Measurements from ENCODE around the gene ACIN1. TPM values are rescaled to one million over a fixed set of nuclear protein-coding genes. Genes with fewer than 3 reads are reported as not detected.

Gene ACIN1
- total and polyA plus RNA-seq, 2 of the 13 experiments (the other 11 are each of a cell fraction or from before 2014, with no cell fraction given): 165 to 183 TPM

DNA sequence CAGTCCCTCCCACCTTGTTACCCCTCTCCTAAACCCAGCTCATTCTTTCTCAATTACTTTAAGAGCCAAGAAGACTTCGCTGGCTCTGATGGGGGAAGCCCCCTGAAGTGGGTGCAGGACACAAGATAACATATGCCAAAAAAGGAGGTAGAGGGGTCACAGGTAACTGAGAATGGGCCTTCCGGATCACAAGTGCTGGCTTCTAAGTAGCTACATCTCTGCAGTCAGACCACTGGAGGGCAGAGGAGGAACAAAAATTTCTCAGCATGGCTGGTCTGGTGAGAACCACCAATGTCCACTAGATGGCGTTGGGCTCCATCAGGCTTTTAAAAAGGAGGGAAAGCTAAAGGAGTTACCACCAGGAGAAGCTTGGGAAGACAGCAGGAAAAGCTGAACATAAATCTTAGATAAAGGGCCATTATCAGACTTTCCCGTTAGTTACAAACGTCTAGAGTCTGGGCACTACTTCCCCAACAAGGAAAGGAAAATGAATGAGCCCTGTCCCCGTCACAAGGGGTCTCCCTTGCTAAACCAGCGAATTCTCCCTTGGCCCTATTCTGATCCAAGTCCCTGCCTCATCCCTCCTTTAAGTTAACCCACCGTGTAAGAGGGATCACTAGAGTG lies 26.0 kb downstream of the ACIN1 start (continued):
- TF ChIP-seq, protein P1, sequence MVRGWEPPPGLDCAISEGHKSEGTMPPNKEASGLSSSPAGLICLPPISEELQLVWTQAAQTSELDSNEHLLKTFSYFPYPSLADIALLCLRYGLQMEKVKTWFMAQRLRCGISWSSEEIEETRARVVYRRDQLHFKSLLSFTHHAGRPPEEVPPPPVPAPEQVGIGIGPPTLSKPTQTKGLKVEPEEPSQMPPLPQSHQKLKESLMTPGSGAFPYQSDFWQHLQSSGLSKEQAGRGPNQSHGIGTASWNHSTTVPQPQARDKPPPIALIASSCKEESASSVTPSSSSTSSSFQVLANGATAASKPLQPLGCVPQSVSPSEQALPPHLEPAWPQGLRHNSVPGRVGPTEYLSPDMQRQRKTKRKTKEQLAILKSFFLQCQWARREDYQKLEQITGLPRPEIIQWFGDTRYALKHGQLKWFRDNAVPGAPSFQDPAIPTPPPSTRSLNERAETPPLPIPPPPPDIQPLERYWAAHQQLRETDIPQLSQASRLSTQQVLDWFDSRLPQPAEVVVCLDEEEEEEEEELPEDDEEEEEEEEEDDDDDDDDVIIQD (CRISPR knock-in tag; IDR thresholded peaks at IDR 0.05; ENCODE audit: low read depth): peak; percentile 85
- TF ChIP-seq CENPT (CRISPR knock-in tag; IDR thresholded peaks at IDR 0.05; ENCODE audit: low read depth): no peak; the same call in 1 of the 2 replicates
- TF ChIP-seq, protein P2, sequence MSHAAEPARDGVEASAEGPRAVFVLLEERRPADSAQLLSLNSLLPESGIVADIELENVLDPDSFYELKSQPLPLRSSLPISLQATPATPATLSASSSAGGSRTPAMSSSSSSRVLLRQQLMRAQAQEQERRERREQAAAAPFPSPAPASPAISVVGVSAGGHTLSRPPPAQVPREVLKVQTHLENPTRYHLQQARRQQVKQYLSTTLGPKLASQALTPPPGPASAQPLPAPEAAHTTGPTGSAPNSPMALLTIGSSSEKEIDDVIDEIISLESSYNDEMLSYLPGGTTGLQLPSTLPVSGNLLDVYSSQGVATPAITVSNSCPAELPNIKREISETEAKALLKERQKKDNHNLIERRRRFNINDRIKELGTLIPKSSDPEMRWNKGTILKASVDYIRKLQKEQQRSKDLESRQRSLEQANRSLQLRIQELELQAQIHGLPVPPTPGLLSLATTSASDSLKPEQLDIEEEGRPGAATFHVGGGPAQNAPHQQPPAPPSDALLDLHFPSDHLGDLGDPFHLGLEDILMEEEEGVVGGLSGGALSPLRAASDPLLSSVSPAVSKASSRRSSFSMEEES (CRISPR knock-in tag; IDR thresholded peaks at IDR 0.05): peak; percentile 68; the same call in 1 of the 2 replicates
- no peak for TF ChIP-seq ZNF891 (CRISPR knock-in tag; IDR thresholded peaks at IDR 0.05)
- TF ChIP-seq, protein P3, sequence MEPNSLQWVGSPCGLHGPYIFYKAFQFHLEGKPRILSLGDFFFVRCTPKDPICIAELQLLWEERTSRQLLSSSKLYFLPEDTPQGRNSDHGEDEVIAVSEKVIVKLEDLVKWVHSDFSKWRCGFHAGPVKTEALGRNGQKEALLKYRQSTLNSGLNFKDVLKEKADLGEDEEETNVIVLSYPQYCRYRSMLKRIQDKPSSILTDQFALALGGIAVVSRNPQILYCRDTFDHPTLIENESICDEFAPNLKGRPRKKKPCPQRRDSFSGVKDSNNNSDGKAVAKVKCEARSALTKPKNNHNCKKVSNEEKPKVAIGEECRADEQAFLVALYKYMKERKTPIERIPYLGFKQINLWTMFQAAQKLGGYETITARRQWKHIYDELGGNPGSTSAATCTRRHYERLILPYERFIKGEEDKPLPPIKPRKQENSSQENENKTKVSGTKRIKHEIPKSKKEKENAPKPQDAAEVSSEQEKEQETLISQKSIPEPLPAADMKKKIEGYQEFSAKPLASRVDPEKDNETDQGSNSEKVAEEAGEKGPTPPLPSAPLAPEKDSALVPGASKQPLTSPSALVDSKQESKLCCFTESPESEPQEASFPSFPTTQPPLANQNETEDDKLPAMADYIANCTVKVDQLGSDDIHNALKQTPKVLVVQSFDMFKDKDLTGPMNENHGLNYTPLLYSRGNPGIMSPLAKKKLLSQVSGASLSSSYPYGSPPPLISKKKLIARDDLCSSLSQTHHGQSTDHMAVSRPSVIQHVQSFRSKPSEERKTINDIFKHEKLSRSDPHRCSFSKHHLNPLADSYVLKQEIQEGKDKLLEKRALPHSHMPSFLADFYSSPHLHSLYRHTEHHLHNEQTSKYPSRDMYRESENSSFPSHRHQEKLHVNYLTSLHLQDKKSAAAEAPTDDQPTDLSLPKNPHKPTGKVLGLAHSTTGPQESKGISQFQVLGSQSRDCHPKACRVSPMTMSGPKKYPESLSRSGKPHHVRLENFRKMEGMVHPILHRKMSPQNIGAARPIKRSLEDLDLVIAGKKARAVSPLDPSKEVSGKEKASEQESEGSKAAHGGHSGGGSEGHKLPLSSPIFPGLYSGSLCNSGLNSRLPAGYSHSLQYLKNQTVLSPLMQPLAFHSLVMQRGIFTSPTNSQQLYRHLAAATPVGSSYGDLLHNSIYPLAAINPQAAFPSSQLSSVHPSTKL (CRISPR knock-in tag; IDR thresholded peaks at IDR 0.05): peak; percentile 60
- TF ChIP-seq, protein P4, sequence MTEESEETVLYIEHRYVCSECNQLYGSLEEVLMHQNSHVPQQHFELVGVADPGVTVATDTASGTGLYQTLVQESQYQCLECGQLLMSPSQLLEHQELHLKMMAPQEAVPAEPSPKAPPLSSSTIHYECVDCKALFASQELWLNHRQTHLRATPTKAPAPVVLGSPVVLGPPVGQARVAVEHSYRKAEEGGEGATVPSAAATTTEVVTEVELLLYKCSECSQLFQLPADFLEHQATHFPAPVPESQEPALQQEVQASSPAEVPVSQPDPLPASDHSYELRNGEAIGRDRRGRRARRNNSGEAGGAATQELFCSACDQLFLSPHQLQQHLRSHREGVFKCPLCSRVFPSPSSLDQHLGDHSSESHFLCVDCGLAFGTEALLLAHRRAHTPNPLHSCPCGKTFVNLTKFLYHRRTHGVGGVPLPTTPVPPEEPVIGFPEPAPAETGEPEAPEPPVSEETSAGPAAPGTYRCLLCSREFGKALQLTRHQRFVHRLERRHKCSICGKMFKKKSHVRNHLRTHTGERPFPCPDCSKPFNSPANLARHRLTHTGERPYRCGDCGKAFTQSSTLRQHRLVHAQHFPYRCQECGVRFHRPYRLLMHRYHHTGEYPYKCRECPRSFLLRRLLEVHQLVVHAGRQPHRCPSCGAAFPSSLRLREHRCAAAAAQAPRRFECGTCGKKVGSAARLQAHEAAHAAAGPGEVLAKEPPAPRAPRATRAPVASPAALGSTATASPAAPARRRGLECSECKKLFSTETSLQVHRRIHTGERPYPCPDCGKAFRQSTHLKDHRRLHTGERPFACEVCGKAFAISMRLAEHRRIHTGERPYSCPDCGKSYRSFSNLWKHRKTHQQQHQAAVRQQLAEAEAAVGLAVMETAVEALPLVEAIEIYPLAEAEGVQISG (CRISPR knock-in tag; IDR thresholded peaks at IDR 0.05): peak; percentile 77
- no peak for TF ChIP-seq PCBP2 (optimal IDR thresholded peaks at IDR 0.05; ENCODE audit: low read depth, low read length, poor library complexity, severe bottlenecking)
- no peak for TF ChIP-seq ZSCAN20 (CRISPR knock-in tag; IDR thresholded peaks at IDR 0.05; ENCODE audit: borderline replicate concordance)
- TF ChIP-seq XBP1 (CRISPR knock-in tag; IDR thresholded peaks at IDR 0.05): no peak
- TF ChIP-seq, protein P5, sequence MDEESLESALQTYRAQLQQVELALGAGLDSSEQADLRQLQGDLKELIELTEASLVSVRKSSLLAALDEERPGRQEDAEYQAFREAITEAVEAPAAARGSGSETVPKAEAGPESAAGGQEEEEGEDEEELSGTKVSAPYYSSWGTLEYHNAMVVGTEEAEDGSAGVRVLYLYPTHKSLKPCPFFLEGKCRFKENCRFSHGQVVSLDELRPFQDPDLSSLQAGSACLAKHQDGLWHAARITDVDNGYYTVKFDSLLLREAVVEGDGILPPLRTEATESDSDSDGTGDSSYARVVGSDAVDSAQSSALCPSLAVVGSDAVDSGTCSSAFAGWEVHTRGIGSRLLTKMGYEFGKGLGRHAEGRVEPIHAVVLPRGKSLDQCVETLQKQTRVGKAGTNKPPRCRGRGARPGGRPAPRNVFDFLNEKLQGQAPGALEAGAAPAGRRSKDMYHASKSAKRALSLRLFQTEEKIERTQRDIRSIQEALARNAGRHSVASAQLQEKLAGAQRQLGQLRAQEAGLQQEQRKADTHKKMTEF (CRISPR knock-in tag; IDR thresholded peaks at IDR 0.05): peak; percentile 66
- no peak for TF ChIP-seq LCORL (IDR thresholded peaks at IDR 0.05)
- peak; percentile 41; the same call in 1 of the 2 replicates for TF ChIP-seq LCORL (CRISPR knock-in tag; IDR thresholded peaks at IDR 0.05)
- no peak for TF ChIP-seq ZNF883 (CRISPR knock-in tag; IDR thresholded peaks at IDR 0.05; ENCODE audit: not compliant biosample characterization)
- no peak for TF ChIP-seq NR3C1 (CRISPR knock-in tag; IDR thresholded peaks at IDR 0.05)
- no peak for TF ChIP-seq ZNF260 (CRISPR knock-in tag; IDR thresholded peaks at IDR 0.05; ENCODE audit: borderline replicate concordance, low read depth)
- TF ChIP-seq ZNF484 (CRISPR knock-in tag; IDR thresholded peaks at IDR 0.05; ENCODE audit: borderline replicate concordance, low read depth): no peak
- TF ChIP-seq ZNF263 (CRISPR knock-in tag; IDR thresholded peaks at IDR 0.05): peak; percentile 33; the same call in 1 of the 2 replicates
- no peak for TF ChIP-seq ZNF317 (CRISPR knock-in tag; IDR thresholded peaks at IDR 0.05)
- TF ChIP-seq HNRNPL (IDR thresholded peaks at IDR 0.05; ENCODE audit: low read depth, low read length): no peak

Measured in HepG2 (cell line).